ENCODE data around the gene GH2. TPM values are rescaled to one million over a fixed set of nuclear protein-coding genes. Genes with fewer than 3 reads are reported as not detected.
"Not testable (repeated sequence)": the region's sequence is repeated elsewhere in the genome, so short reads cannot be mapped to it uniquely, and the experiment has no call there.

The GH2 gene
- total RNA-seq, result not detected

GRCh38 chr17:63881935-63882601 is at the start of gene GH2:
Gene GH2, minus strand, starts transcription at chr17:63881944. Its CDS starts 143 bp downstream, at chr17:63881801.
- Mint-ChIP-seq H3K36me3 (ENCODE audit: low read depth) (no peaks in the 10 kb centered on the region), H3K27ac (no peak within 1 kb of the TSS), H3K4me3 (no peak within 1 kb of the TSS), H3K9me3 (no peaks in the 10 kb centered on the region), H3K4me1 (peaks cover 9% of the 10 kb centered on the region), H3K27me3 (no peaks in the 10 kb centered on the region)
- ATAC-seq (replicated peaks), result peak; percentile 84

DNA sequence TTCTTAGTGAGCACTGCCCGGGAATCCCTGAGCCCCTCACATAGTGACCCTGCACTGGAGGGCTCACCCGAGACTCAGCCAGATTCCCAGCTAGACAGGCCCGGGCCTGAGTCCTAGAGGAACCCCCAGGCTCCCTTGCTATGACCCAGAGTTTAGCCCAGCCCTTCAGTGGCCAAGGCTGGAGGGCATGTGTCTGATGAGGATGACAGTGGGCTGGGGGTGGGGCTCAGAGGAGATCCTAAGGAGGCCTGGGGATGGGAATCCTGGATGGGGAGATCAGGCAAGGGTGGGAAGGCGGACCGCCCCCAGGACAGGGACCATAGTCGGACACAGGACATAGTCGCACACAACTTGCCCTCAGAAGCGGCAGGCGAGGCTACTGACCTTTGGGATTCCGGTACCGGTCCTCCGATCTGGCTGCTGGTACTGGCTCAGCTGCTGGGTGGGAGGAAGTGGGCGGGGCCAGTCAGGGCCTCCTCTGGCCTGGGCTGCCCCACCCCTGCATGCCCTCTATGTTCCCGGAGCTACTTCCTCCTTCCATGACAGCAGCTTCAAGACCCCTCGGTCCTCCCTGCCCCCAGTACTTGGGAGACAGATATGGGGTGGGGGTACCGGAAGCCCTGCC is 49.3 kb upstream of the GH2 start:
- H3K4me1 Mint-ChIP-seq, result peaks cover 5% of the 10 kb centered on the region
- H3K27me3 Mint-ChIP-seq, result no peaks in the 10 kb centered on the region
- no peaks in the 10 kb centered on the region for H3K36me3 Mint-ChIP-seq (ENCODE audit: low read depth)
- peak overlapping the region; percentile 93 for H3K27ac Mint-ChIP-seq
- no peaks in the 10 kb centered on the region for H3K9me3 Mint-ChIP-seq
- peak overlapping the region; percentile 93 for H3K4me3 Mint-ChIP-seq
- ATAC-seq (replicated peaks), result peak; percentile 82

GRCh38 chr17:63929860-63930766 is 48.4 kb upstream of the GH2 start:
- Mint-ChIP-seq H3K36me3 (ENCODE audit: low read depth) (no peaks in the 10 kb centered on the region), H3K27ac (peak overlapping the region; percentile 93), H3K4me1 (peaks cover 5% of the 10 kb centered on the region), H3K4me3 (peak overlapping the region; percentile 93), H3K9me3 (no peaks in the 10 kb centered on the region), H3K27me3 (no peaks in the 10 kb centered on the region)
- no peak for ATAC-seq (replicated peaks)

- H3K36me3 Mint-ChIP-seq (ENCODE audit: low read depth), result no peaks in the 10 kb centered on the region
- no peak overlapping the region for H3K27ac Mint-ChIP-seq
- H3K4me3 Mint-ChIP-seq, result no peak overlapping the region
- peaks cover 5% of the 10 kb centered on the region for H3K4me1 Mint-ChIP-seq
- no peak for ATAC-seq (replicated peaks)
- H3K9me3 Mint-ChIP-seq, result no peaks in the 10 kb centered on the region
- no peaks in the 10 kb centered on the region for H3K27me3 Mint-ChIP-seq
Observed at GRCh38 chr17:63928966-63929695, 47.4 kb upstream of the GH2 start.

DNA sequence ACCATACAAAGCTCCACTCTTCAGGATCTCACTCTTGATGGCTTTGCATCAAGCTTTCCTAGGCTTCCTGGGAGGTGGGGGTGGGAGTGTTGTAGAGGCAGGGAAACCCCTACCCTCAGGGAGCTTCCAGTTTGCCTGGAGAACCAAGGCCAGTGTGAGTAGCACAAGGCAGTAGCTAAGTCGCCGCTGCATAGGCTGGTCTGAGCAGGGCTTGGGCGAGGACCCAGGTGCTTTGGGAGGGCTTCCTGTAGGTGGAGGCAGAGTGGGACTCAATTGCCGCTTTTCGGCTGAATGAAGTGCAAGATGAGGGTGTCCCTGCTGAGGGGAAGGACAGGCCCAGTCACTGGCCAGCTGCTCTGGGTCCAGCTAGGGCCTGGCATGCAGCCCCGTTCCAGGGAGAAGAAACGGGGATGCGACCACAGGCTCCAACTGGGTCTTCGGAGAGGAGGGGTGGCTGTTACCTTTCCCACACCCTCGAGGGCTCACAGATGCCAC is 46.5 kb upstream of the GH2 start:
- Mint-ChIP-seq H3K27me3 (no peaks in the 10 kb centered on the region), H3K4me3 (no peak overlapping the region), H3K27ac (no peak overlapping the region), H3K4me1 (peaks cover 5% of the 10 kb centered on the region), H3K36me3 (ENCODE audit: low read depth) (no peaks in the 10 kb centered on the region), H3K9me3 (no peaks in the 10 kb centered on the region)
- ATAC-seq (replicated peaks), result no peak

- Mint-ChIP-seq H3K27ac (no peak overlapping the region), H3K36me3 (ENCODE audit: low read depth) (no peaks in the 10 kb centered on the region), H3K9me3 (no peaks in the 10 kb centered on the region), H3K4me1 (peaks cover 5% of the 10 kb centered on the region), H3K27me3 (no peaks in the 10 kb centered on the region), H3K4me3 (no peak overlapping the region)
- no peak for ATAC-seq (replicated peaks)
Observed at GRCh38 chr17:63927464-63928171, 45.9 kb upstream of the GH2 start.

DNA sequence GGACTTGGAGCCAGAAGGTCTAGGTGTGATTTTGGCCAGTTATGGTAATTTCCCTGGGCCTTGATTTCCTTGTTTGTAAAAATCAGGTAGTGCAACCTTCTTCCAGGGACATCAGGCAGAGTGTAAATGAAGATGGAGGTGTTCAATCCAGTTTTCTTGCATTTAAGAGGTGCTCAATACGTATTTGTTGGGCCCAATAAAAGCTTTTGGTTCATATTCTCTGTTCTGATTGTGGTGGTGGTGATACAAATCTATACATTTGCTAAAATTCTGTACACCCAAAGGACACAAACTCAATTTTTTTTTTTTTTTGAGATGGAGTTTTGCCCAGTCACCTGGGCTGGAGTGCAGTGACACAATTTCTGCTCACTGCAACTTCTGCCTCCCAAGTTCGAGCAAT is 44.4 kb upstream of the GH2 start:
- ATAC-seq (replicated peaks), result no peak
- H3K36me3 Mint-ChIP-seq (ENCODE audit: low read depth), result no peaks in the 10 kb centered on the region
- peaks cover 5% of the 10 kb centered on the region for H3K4me1 Mint-ChIP-seq
- H3K27me3 Mint-ChIP-seq, result no peaks in the 10 kb centered on the region
- H3K4me3 Mint-ChIP-seq, result no peak overlapping the region
- H3K9me3 Mint-ChIP-seq, result no peaks in the 10 kb centered on the region
- H3K27ac Mint-ChIP-seq, result no peak overlapping the region

DNA sequence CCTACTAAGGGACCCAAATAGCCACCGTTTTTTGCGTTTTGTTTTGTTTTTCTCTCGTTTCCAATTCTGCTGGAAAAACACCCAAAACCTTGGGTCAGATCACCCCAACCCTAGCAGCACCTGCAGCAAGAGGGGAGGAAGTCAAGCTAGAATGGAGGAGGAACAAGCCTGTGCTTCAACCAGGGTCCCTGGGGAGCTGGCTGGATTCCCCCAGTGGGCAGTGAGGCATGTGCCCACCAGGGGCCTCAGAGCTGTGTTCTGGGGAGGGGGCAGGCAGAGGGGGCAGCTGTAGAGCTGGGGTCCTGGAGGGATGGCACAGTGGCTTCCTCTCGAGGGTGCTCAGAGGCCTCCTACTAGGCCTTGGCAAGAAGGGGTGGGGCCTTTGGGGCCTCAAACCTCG is 43.9 kb upstream of the GH2 start:
- H3K4me1 Mint-ChIP-seq, result peaks cover under 1% of the 10 kb centered on the region
- no peaks in the 10 kb centered on the region for H3K27me3 Mint-ChIP-seq
- no peaks in the 10 kb centered on the region for H3K36me3 Mint-ChIP-seq (ENCODE audit: low read depth)
- H3K9me3 Mint-ChIP-seq, result no peaks in the 10 kb centered on the region
- ATAC-seq (replicated peaks), result no peak
- H3K27ac Mint-ChIP-seq, result no peak overlapping the region
- H3K4me3 Mint-ChIP-seq, result no peak overlapping the region

DNA sequence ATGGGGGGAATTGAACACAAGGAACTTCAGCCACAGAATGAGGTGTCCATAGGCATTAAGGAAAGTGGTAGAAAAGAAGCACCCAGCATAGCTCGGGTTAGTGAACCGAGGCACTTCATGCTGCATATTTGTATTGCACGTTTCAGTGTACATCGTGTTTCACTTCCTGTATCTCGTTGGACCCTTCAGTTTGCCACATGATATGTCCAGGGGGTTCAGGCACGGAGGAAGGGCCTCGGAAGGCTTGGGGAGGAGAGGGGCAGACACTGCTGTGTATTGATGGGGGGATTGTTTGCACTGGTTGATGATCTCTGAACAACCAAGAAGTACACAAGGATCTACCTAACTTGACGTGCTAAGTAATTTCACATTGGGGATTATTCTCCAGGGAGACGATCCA is 40.7 kb upstream of the GH2 start:
- not testable (repeated sequence) for H3K36me3 Mint-ChIP-seq (ENCODE audit: low read depth); H3K4me3 Mint-ChIP-seq; H3K27me3 Mint-ChIP-seq; ATAC-seq (replicated peaks); H3K4me1 Mint-ChIP-seq; H3K27ac Mint-ChIP-seq; H3K9me3 Mint-ChIP-seq

- not testable (repeated sequence) for H3K27me3 Mint-ChIP-seq; H3K9me3 Mint-ChIP-seq; ATAC-seq (replicated peaks); H3K4me3 Mint-ChIP-seq; H3K4me1 Mint-ChIP-seq; H3K36me3 Mint-ChIP-seq (ENCODE audit: low read depth); H3K27ac Mint-ChIP-seq
Observed at GRCh38 chr17:63920779-63921178, 39.0 kb upstream of the GH2 start.

DNA sequence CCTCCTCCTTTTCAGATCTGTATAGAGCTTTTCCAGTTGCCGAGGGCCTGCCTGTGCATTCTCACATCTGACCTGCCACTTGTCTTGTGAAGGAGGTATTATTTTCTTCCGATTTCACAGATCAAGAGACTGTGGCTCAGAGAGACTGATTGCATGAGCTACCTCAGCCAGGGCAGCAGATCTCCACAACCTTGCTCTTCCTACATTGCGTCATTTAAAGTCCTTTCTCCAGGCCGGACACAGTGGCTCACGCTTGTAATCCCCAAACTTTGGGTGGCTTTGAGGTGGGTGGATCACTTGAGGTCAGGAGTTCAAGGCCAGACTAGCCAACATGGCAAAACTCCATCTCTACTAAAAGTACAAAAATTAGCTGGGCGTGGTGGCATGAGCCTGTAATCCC is 38.3 kb upstream of the GH2 start:
- not testable (repeated sequence) for H3K27ac Mint-ChIP-seq, H3K9me3 Mint-ChIP-seq

DNA sequence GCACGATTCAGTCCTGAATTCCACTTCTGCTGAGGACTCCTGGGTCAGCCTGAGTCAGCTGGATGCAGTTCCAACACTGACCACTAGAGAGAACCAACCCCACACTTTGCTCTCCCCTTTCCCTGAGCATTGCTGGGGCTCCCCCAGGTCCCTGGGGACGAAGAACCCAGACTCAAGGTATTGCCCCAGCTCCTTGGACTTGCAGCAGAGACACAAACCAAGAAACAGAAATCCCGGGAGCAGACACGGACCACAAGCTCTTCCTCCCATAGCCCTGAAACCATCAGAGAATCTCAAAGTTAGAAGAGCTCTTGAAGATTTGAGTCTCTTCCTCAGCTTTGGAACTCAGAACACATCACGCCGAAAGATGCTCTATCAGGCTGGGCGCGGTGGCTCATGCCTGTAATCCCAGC is 37.6 kb upstream of the GH2 start:
- no peaks in the 10 kb centered on the region for H3K27me3 Mint-ChIP-seq
- ATAC-seq (replicated peaks), result peak; percentile 98

More for the DNA sequence above, 38.3 kb upstream of the GH2 start:
- H3K4me3 Mint-ChIP-seq; ATAC-seq (replicated peaks); H3K4me1 Mint-ChIP-seq; H3K36me3 Mint-ChIP-seq (ENCODE audit: low read depth); H3K27me3 Mint-ChIP-seq: not testable (repeated sequence)

DNA sequence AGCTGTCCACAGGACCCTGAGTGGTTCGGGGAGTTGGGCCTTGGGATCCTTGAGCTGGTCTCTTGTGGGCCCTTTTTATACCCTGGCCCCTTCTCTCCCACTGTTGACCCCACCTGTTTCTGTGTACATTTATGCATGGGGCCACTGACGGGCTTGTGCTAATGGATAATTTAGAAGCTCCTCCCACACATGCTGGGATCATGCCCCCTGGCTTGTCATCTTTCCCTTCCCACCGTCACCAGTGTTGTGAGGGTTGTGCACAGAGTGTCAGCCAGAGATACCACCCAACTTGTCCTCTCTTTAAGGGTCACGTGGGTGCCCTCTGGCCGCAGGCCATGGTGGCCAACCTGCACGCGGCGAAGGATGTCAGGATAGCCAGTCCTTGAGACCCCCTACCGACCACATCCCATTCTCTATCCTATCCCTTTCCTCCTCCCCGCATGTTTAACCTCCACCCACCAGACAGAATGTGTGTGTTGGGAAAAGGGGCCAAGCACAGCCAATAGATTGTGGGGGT is 37.1 kb upstream of the GH2 start, which contains the start of gene GH1:
Gene GH1 (minus strand): TSS at position 51 of the 517 bp plus-strand sequence. CDS start 63 bp downstream, outside the sequence.
- not testable (repeated sequence) for H3K9me3 Mint-ChIP-seq; H3K4me1 Mint-ChIP-seq; H3K27me3 Mint-ChIP-seq; ATAC-seq (replicated peaks); H3K4me3 Mint-ChIP-seq; H3K36me3 Mint-ChIP-seq (ENCODE audit: low read depth)
- H3K27ac Mint-ChIP-seq, result peak within 1 kb of the TSS; percentile 27

More for the DNA sequence above, 37.6 kb upstream of the GH2 start:
- H3K4me1 Mint-ChIP-seq, result peaks cover 6% of the 10 kb centered on the region
- no peaks in the 10 kb centered on the region for H3K36me3 Mint-ChIP-seq (ENCODE audit: low read depth)
- peak overlapping the region; percentile 27 for H3K27ac Mint-ChIP-seq
- H3K4me3 Mint-ChIP-seq, result no peak overlapping the region
- H3K9me3 Mint-ChIP-seq, result no peaks in the 10 kb centered on the region
